Ascending aorta (tissue), 2 donors: ENCODE data around the gene MAST1. TPM values are rescaled to one million over a fixed set of nuclear protein-coding genes. Genes with fewer than 3 reads are reported as not detected.

Experiments used
- DNase-seq, 2 donors: peaks; one replicate each; pipeline ENCODE4 v3.0.0-alpha.2; 2019; ENCODE audit warnings: low spot score in 2 of 2
- H3K27ac ChIP-seq, 2 donors: fragments of 200-600 bp; sonication (generic); one replicate each; pipeline ENCODE4 v1.5.1; 2016 to 2017; ENCODE audit warnings: mild to moderate bottlenecking in 1 of 2
- H3K27me3 ChIP-seq: fragments of 200-600 bp; sonication (generic); one replicate; pipeline ENCODE4 v1.5.1; 2017
- H3K36me3 ChIP-seq, 2 donors: fragments of 200-600 bp; sonication (generic); one replicate each; pipeline ENCODE4 v1.5.1; 2016
- H3K4me1 ChIP-seq, 2 donors: fragments of 200-600 bp; sonication (generic); one replicate each; pipeline ENCODE4 v1.5.1; 2016 to 2017; ENCODE audit warnings: mild to moderate bottlenecking in 1 of 2
- H3K4me3 ChIP-seq, 2 donors: fragments of 200-600 bp; sonication (generic); one replicate each; pipeline ENCODE4 v1.5.1; 2016 to 2017; ENCODE audit warnings: mild to moderate bottlenecking in 1 of 2
- H3K9me3 ChIP-seq, 2 donors: fragments of 200-600 bp; sonication (generic); one replicate each; pipeline ENCODE4 v1.5.1; 2016
- intact Hi-C: fragments of 100-400 bp; cut with DNase I; formaldehyde crosslinking; loops from one replicate; pipeline ENCODE4 v1.15.1; 2023
- total RNA-seq: library from RNA; depleted of rRNA; stranded (reverse); fragments of >200 nt; gene quantifications from one replicate; pipeline ENCODE4 v1.1.0, GENCODE V29; 2016
- TF ChIP-seq, protein P1 (sequence below), 3 experiments: fragments of 200-600 bp in 2 of 3; fragments of 450-650 bp in 1 of 3; sonication (generic) in 2 of 3; IDR thresholded peaks; one replicate each; pipeline ENCODE4 v1.5.1; 2016 to 2019; ENCODE audit warnings: antibody characterized with exemption in 3 of 3, mild to moderate bottlenecking in 1 of 3, moderate library complexity in 1 of 3

The MAST1 gene
- total RNA-seq, 1 donor from 2014 or later, result 2.0 TPM

DNA sequence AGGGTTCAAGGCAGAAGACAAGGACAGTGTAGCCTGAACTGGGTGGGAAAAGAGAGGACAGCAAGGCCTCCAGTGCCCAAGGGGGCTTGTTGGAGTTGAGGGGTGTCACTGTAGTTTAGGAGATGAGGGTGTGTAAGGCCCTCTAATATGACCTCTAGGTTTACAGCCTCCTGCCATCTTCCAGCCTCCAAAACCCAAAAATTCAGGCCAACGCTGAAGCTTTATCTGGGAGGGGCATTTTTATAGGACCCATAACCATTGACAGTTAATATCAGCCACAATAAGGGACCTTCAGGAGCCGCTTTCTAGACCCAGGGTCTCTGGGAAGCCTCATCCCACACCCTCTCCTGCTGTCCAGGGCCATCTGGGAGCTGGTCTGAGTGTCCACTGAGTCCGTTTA, 45.9 kb downstream of the MAST1 start:
- Histone ChIP-seq H3K27me3 (peaks cover 13% of the 10 kb centered on the region), H3K4me1 (peaks cover 3 to 18% of the 10 kb centered on the region in 2 donors), H3K36me3 (no peaks in the 10 kb centered on the region), H3K27ac (no peak overlapping the region), H3K9me3 (no peaks in the 10 kb centered on the region), H3K4me3 (no peak overlapping the region)
- intact Hi-C loops, result no loop called here
- DNase-seq, result no peak
- TF ChIP-seq, protein P1, sequence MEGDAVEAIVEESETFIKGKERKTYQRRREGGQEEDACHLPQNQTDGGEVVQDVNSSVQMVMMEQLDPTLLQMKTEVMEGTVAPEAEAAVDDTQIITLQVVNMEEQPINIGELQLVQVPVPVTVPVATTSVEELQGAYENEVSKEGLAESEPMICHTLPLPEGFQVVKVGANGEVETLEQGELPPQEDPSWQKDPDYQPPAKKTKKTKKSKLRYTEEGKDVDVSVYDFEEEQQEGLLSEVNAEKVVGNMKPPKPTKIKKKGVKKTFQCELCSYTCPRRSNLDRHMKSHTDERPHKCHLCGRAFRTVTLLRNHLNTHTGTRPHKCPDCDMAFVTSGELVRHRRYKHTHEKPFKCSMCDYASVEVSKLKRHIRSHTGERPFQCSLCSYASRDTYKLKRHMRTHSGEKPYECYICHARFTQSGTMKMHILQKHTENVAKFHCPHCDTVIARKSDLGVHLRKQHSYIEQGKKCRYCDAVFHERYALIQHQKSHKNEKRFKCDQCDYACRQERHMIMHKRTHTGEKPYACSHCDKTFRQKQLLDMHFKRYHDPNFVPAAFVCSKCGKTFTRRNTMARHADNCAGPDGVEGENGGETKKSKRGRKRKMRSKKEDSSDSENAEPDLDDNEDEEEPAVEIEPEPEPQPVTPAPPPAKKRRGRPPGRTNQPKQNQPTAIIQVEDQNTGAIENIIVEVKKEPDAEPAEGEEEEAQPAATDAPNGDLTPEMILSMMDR (IDR thresholded peaks at IDR 0.05), result no peak

DNA sequence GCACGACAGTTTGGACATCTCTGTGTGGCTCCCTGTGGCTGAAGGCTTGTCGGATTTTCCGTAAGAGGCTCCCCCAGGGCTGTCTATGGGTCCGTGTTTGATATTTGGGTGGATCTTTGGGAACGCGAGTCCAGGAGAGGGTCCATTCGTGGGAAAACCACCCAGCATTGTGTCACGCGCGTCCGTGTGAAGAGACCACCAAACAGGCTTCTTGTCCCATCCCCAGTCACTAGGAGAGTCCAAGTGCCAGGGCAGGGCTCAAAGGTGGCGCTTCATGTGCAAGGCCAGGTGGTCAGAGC, 46.3 kb downstream of the MAST1 start:
- peaks cover 3 to 18% of the 10 kb centered on the region in 2 donors for H3K4me1 ChIP-seq
- H3K9me3 ChIP-seq, result no peaks in the 10 kb centered on the region
- H3K36me3 ChIP-seq, result no peaks in the 10 kb centered on the region
- H3K27me3 ChIP-seq, result peaks cover 13% of the 10 kb centered on the region
- TF ChIP-seq, protein P1 (IDR thresholded peaks at IDR 0.05), result no peak
- no peak for DNase-seq
- no peak overlapping the region for H3K27ac ChIP-seq
- intact Hi-C loops, result no loop called here
- peak overlapping the region in 1 of 2 donors; percentile 31 for H3K4me3 ChIP-seq

DNA sequence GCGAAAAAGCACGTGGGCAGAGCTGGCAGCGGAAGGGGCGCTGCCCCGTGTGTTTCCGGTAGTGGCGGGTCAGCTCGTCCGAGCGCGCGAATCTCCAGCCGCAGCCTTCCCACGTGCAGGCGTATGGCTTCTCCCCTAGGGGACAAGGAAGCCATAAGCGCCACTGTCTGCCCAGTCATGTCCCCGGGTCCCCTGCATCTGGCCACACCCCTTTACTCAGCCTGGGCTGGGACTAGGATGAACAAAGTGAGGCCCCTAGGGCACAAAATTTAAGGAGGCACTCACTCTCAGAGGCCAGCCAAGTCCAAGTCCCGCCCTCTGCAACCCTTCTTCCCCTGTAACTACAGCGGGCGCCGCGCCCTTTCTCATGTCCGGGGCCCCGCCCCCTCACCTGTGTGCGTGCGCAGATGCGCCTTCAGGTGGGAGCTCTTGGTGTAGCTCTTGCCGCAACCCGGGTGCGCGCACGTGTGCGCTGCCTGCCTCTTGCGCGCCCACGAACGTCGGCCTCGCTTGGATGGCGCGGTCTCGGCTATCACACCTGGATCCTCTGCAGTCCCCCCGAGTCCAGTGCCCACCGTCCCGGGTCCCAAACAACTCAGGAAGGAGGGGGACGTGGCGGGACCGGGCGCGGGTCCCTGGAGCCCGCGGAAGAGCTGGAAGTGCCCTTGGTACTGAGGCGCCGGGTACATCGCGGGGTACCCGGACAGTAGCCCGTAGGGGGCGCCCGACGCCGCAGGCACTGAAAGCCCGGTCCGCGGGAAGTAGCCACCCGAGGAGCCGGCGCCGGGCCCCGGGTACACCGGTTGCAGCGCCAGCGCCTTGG, 46.8 kb downstream of the MAST1 start:
- intact Hi-C loops, result no loop called here
- DNase-seq, result peak in 1 of 2 donors; percentile 71
- H3K4me1 ChIP-seq, result peaks cover 3 to 18% of the 10 kb centered on the region in 2 donors
- no peaks in the 10 kb centered on the region for H3K9me3 ChIP-seq
- peaks cover 13% of the 10 kb centered on the region for H3K27me3 ChIP-seq
- no peaks in the 10 kb centered on the region for H3K36me3 ChIP-seq
- no peak overlapping the region for H3K27ac ChIP-seq
- H3K4me3 ChIP-seq, result peak overlapping the region; percentile 31 to 54
- TF ChIP-seq, protein P1 (IDR thresholded peaks at IDR 0.05), result peak; percentile 39 to 57 (median 44)

DNA sequence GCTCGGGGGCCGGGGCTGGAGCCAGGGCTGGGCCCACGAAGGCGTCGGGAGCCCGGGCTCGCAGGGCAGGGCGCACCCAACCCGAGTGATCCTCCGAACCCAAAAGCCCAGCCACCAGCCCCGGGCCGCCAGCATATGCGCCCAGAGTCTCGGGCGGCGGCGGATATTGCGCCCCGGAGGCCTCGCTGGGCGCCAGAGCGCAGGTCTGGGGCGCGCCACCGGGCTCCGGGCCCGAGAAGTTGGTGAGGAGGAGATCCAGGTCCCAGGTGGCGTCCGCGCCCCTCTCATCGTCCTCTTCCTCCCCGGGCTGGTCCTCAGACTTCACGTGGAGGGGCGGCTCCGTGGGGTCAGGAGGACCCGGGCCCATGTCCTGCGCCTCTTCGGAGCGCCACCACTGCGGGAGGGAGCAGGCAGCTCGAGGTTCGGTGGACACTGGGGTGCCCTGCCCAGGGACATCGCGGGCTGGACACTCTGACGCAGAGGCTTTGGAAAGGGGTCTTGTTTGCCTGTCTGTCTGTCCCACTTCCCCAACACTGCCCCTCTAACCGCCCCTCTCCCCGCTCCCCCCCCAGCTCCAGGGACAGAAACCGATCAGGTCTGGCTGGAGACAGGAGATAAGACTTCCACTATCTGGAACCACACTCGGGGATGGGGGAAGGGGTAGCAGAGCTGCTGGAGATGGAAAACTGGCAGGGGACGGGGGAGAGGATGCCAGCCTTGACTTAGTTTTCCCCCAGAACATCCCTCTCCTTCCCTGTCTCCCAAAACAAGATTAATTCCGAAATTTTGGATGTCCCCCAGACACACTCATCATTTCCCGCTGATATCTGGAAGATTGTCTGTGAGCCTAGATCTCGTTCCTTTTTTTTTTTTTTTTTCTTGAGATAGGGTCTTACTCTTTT, 47.7 kb downstream of the MAST1 start:
- no peaks in the 10 kb centered on the region for H3K9me3 ChIP-seq
- H3K27me3 ChIP-seq, result peaks cover 13% of the 10 kb centered on the region
- no peak for DNase-seq
- no peaks in the 10 kb centered on the region for H3K36me3 ChIP-seq
- TF ChIP-seq, protein P1 (IDR thresholded peaks at IDR 0.05), result no peak
- H3K27ac ChIP-seq, result no peak overlapping the region
- peak overlapping the region; percentile 31 to 54 for H3K4me3 ChIP-seq
- intact Hi-C loops, result no loop called here
- peaks cover 3 to 17% of the 10 kb centered on the region in 2 donors for H3K4me1 ChIP-seq

DNA sequence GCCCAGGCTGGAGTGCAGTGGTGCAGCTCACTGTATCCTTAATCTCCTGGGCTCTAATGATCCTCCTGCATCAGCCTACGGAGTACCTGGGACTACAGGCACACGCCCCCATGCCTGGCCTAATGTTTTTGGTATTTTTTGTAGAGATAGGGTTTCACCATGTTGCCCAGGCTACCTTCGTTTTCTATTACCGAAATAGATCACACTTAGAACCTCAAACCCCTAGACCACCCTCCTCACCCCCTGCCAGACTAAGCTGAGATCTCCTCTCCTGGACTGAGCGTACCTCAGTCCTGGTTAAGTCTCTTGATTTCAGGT, 48.3 kb downstream of the MAST1 start:
- Histone ChIP-seq H3K27me3 (peaks cover 13% of the 10 kb centered on the region), H3K4me1 (peaks cover 6 to 19% of the 10 kb centered on the region in 2 donors), H3K36me3 (no peaks in the 10 kb centered on the region), H3K27ac (no peak overlapping the region), H3K9me3 (no peaks in the 10 kb centered on the region), H3K4me3 (no peak overlapping the region)
- intact Hi-C loops, result no loop called here
- TF ChIP-seq, protein P1 (IDR thresholded peaks at IDR 0.05), result no peak
- DNase-seq, result no peak
